Vagina (tissue), 2 donors: ENCODE results near the gene C20orf202.

Source experiments
- POLR2AphosphoS5 ChIP-seq, 2 donors: sonication (generic); formaldehyde crosslinking; IDR thresholded peaks; one replicate each; pipeline ENCODE4 v1.9.0; 2017; ENCODE audit warnings: antibody characterized with exemption in 2 of 2, mild to moderate bottlenecking in 2 of 2, low read depth in 1 of 2; ENCODE audit not compliant: insufficient read depth in 1 of 2
- TF ChIP-seq, protein P1 (sequence below), 3 experiments: fragments of 450-650 bp in 2 of 3; fragments of 200-600 bp in 1 of 3; sonication (generic) in 1 of 3; IDR thresholded peaks; one replicate each; pipeline ENCODE4 v1.5.1; 2017 to 2019; ENCODE audit warnings: antibody characterized with exemption in 3 of 3, mild to moderate bottlenecking in 2 of 3, moderate library complexity in 2 of 3

DNA sequence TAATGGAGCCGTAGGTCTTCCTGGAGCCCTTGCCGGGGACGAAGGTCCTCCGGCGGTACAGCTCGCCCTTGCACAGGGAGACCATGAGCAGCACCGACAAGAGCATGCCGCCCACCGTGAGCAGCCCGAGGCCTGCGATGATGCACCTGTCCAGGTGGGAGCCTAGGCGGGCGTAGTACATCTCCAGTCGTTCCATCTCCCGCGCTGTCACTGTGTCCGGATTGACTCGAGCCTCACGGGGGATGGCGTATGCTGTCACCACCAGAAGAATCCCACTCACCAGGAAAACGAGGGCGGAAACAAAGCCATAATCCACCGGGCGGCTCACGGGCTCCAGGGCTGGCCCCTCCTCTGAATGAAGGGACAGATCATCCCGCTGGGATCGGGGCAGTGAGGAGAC is 22.3 kb upstream of the C20orf202 start:
- TF ChIP-seq, protein P1, sequence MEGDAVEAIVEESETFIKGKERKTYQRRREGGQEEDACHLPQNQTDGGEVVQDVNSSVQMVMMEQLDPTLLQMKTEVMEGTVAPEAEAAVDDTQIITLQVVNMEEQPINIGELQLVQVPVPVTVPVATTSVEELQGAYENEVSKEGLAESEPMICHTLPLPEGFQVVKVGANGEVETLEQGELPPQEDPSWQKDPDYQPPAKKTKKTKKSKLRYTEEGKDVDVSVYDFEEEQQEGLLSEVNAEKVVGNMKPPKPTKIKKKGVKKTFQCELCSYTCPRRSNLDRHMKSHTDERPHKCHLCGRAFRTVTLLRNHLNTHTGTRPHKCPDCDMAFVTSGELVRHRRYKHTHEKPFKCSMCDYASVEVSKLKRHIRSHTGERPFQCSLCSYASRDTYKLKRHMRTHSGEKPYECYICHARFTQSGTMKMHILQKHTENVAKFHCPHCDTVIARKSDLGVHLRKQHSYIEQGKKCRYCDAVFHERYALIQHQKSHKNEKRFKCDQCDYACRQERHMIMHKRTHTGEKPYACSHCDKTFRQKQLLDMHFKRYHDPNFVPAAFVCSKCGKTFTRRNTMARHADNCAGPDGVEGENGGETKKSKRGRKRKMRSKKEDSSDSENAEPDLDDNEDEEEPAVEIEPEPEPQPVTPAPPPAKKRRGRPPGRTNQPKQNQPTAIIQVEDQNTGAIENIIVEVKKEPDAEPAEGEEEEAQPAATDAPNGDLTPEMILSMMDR (IDR thresholded peaks at IDR 0.05): no peak
- TF ChIP-seq POLR2AphosphoS5 (IDR thresholded peaks at IDR 0.05; ENCODE audit: insufficient read depth in 1 of 2, low read depth in 1 of 2): no peak
